A549 (cell line): ENCODE data around the gene GRIK4. TPM values are rescaled to one million over a fixed set of nuclear protein-coding genes. Genes with fewer than 3 reads are reported as not detected.

ENCODE experiments used
- ATAC-seq, 2 experiments: fragments of 200-7000 bp in 1 of 2; fragments of >200 bp in 1 of 2; cut with Nextera tagmentation in 1 of 2; cut with Tn5 transposase in 1 of 2; 3 replicates each; pipeline versions ENCODE4 v1.8.0 to v1.9.1; 2018 to 2020; ENCODE audit warnings: mild to moderate bottlenecking in 1 of 2, moderate library complexity in 1 of 2
- CTCF ChIA-PET: fragments of 300-600 bp; sonication (Branson Sonifier 250); formaldehyde crosslinking; extraction: SDS; loops from one replicate; lab custom pipeline; 2021; ENCODE audit warnings: antibody characterized with exemption, inconsistent platforms; lab: Yijun Ruan, JAX
- POLR2A ChIA-PET: fragments of 350-600 bp; formaldehyde crosslinking; extraction: SDS; loops from one replicate; lab custom pipeline; 2021; ENCODE audit warnings: antibody characterized with exemption, inconsistent platforms; lab: Yijun Ruan, JAX
- DNase-seq, 2 experiments: peaks; one replicate each; pipeline versions ENCODE4 v3.0.0 to v3.0.0-alpha.2; 2011 to 2016; ENCODE audit warnings: low read depth in 1 of 2, low spot score in 1 of 2
- FAIRE-seq: peaks from 2 replicates; lab custom pipeline; 2011; peaks lifted over from hg19 to GRCh38; lab: Jason Lieb, UNC
- H3K27ac ChIP-seq, 2 experiments: fragments of >200 bp; sonication (Bioruptor Twin); formaldehyde crosslinking; 3 replicates each; pipeline ENCODE4 v1.5.1; 2016 to 2017
- H3K4me1 ChIP-seq: fragments of >200 bp; sonication (Bioruptor Twin); formaldehyde crosslinking; 3 replicates; pipeline ENCODE4 v1.6.1; 2016
- H3K4me2 ChIP-seq: fragments of >200 bp; sonication (Bioruptor Twin); formaldehyde crosslinking; 3 replicates; pipeline ENCODE4 v1.6.1; 2016
- H3K4me3 ChIP-seq: fragments of >200 bp; sonication (Bioruptor Twin); formaldehyde crosslinking; 3 replicates; pipeline ENCODE4 v1.5.1; 2016
- H3K9me3 ChIP-seq: fragments of >200 bp; sonication (Bioruptor Twin); formaldehyde crosslinking; 3 replicates; pipeline ENCODE4 v1.6.1; 2016
- BHLHE40 ChIP-seq: IDR thresholded peaks from 2 replicates; pipeline ENCODE4 v1.6.1; 2012; ENCODE audit warnings: low read depth, low read length, inconsistent platforms
- CTCF ChIP-seq: fragments of >200 bp; sonication (Bioruptor Twin); formaldehyde crosslinking; IDR thresholded peaks from 3 replicates; pipeline ENCODE4 v1.5.1; 2016
- FOSB ChIP-seq: fragments of 250-450 bp; sonication (Bioruptor Pico); IDR thresholded peaks from 2 replicates; pipeline ENCODE4 v1.5.0; 2020; ENCODE audit warnings: mild to moderate bottlenecking, moderate library complexity
- GATA3 ChIP-seq: IDR thresholded peaks from 2 replicates; pipeline ENCODE4 v1.6.1; 2012; ENCODE audit warnings: borderline replicate concordance
- HDAC2 ChIP-seq: fragments of 200-600 bp; sonication (generic); IDR thresholded peaks from 2 replicates; pipeline ENCODE4 v1.6.1; 2016
- HMGXB4 ChIP-seq: fragments of 250-450 bp; sonication (Bioruptor Pico); IDR thresholded peaks from 2 replicates; pipeline ENCODE4 v1.5.0; 2021; ENCODE audit warnings: mild to moderate bottlenecking, moderate library complexity, borderline replicate concordance
- HOXB5 ChIP-seq: fragments of 250-450 bp; sonication (Bioruptor Pico); IDR thresholded peaks from 2 replicates; pipeline ENCODE4 v1.5.0; 2020; ENCODE audit warnings: mild to moderate bottlenecking, moderate library complexity
- JUNB ChIP-seq: fragments of >200 bp; sonication (Bioruptor Twin); formaldehyde crosslinking; IDR thresholded peaks from 2 replicates; pipeline ENCODE4 v1.6.1; 2016
- KDM1A ChIP-seq: fragments of 200-600 bp; sonication (generic); IDR thresholded peaks from 2 replicates; pipeline ENCODE4 v1.6.1; 2016; ENCODE audit warnings: low read depth, mild to moderate bottlenecking
- KDM5A ChIP-seq: fragments of 200-600 bp; sonication (generic); IDR thresholded peaks from 2 replicates; pipeline ENCODE4 v1.6.1; 2016; ENCODE audit warnings: antibody characterized with exemption, mild to moderate bottlenecking
- MAX ChIP-seq: IDR thresholded peaks from 2 replicates; pipeline ENCODE4 v1.6.1; 2012
- MYC ChIP-seq: IDR thresholded peaks from 2 replicates; pipeline ENCODE4 v1.6.1; 2012; ENCODE audit warnings: mild to moderate bottlenecking, inconsistent platforms, low read length, improper control_type of control experiment, borderline replicate concordance
- NR3C1 ChIP-seq: fragments of >200 bp; sonication (Bioruptor Twin); formaldehyde crosslinking; IDR thresholded peaks from 3 replicates; pipeline ENCODE4 v1.6.1; 2017
- RAD21 ChIP-seq, 2 experiments: fragments of >200 bp in 1 of 2; sonication (Bioruptor Twin) in 1 of 2; formaldehyde crosslinking in 1 of 2; IDR thresholded peaks in 1 of 2; conservative IDR thresholded peaks in 1 of 2; 2 replicates in 1 of 2; 3 replicates in 1 of 2; pipeline ENCODE4 v1.6.1; 2012 to 2018; ENCODE audit warnings: inconsistent platforms in 1 of 2
- RARB ChIP-seq: fragments of 250-450 bp; sonication (Bioruptor Pico); IDR thresholded peaks from 2 replicates; pipeline ENCODE4 v1.8.0; 2021; ENCODE audit warnings: mild to moderate bottlenecking, moderate library complexity
- REST ChIP-seq: fragments of 200-600 bp; sonication (generic); IDR thresholded peaks from 2 replicates; pipeline ENCODE4 v1.6.1; 2016; ENCODE audit warnings: antibody characterized with exemption, mild to moderate bottlenecking, moderate library complexity
- RNF2 ChIP-seq: fragments of 200-600 bp; sonication (generic); IDR thresholded peaks from 2 replicates; pipeline ENCODE4 v1.6.1; 2016; ENCODE audit warnings: low read depth, mild to moderate bottlenecking, antibody characterized with exemption, moderate library complexity, borderline replicate concordance
- SREBF2 ChIP-seq: fragments of 450-650 bp; IDR thresholded peaks from 2 replicates; pipeline ENCODE4 v1.6.1; 2014; ENCODE audit warnings: mild to moderate bottlenecking, moderate library complexity
- USF2 ChIP-seq: fragments of 450-650 bp; IDR thresholded peaks from 2 replicates; pipeline ENCODE4 v1.6.1; 2014; ENCODE audit warnings: antibody characterized with exemption
- ZNF302 ChIP-seq: fragments of 250-450 bp; sonication (Bioruptor Pico); IDR thresholded peaks from 2 replicates; pipeline ENCODE4 v1.9.0; 2021; ENCODE audit warnings: inconsistent platforms, mild to moderate bottlenecking, moderate library complexity
- WGBS: methylation state at CpG from one replicate; pipeline ENCODE4 v1.1.6; 2017; ENCODE audit errors: missing lambda C conversion rate; 5-methylcytosine and 5-hydroxymethylcytosine counted together
- polyA plus RNA-seq, 4 experiments: library from polyadenylated mRNA; depleted of rRNA in 3 of 4; stranded (reverse); fragments of >200 nt; fragmentation: RNase III in 1 of 4; extraction: RNeasy Plus Mini Kit Qiagen cat#74134 plus additional on column Dnase treatment in 1 of 4; gene quantifications; 2 replicates in 3 of 4; 3 replicates in 1 of 4; pipeline ENCODE4 v1.2.3, GENCODE V29; 2011 to 2017

The GRIK4 gene
- polyA plus RNA-seq, 2 of the 4 experiments (the other 2 are of a cell fraction): 0.01 TPM; not detected in 1

GRCh38 chr11:120739780-120740179, 228.2 kb downstream of the GRIK4 start:
- Histone ChIP-seq H3K4me3 (no peak overlapping the region), H3K27ac (no peak overlapping the region), H3K9me3 (no peaks in the 10 kb centered on the region), H3K4me1 (no peaks in the 10 kb centered on the region), H3K4me2 (no peak overlapping the region)
- DNase-seq (no peak), ATAC-seq (no peak), FAIRE-seq (no peak)
- CTCF ChIA-PET: interaction anchor here (1.8 kb wide), 1 partner anchor 55 kb away, joined by 4 read pairs; no protein-coding TSS in a partner anchor
- 43% methylated on average over 3 of the region's 3 CpGs for WGBS
- no peak for TF ChIP-seq BHLHE40
- no peak for TF ChIP-seq RNF2
- no peak for TF ChIP-seq SREBF2
- TF ChIP-seq HDAC2: no peak
- TF ChIP-seq ZNF302 (CRISPR knock-in tag): no peak
- no peak for TF ChIP-seq CTCF
- no peak for TF ChIP-seq GATA3
- TF ChIP-seq USF2: no peak
- TF ChIP-seq REST: no peak
- TF ChIP-seq RAD21 (conservative IDR thresholded peaks at IDR 0.05 in 1 of 2, IDR thresholded peaks at IDR 0.05 in 1 of 2): no peak
- TF ChIP-seq JUNB: no peak
- no peak for TF ChIP-seq NR3C1
- POLR2A ChIA-PET: no interaction called here

GRCh38 chr11:120740380-120740779, 228.8 kb downstream of the GRIK4 start:
- CTCF ChIA-PET: interaction anchor here (1.8 kb wide), 1 partner anchor 56 kb away, joined by 4 read pairs; no protein-coding TSS in a partner anchor
- Histone ChIP-seq H3K4me3 (no peak overlapping the region), H3K4me2 (no peak overlapping the region), H3K4me1 (no peaks in the 10 kb centered on the region), H3K27ac (no peak overlapping the region), H3K9me3 (no peaks in the 10 kb centered on the region)
- FAIRE-seq (no peak), DNase-seq (no peak), ATAC-seq (no peak)
- POLR2A ChIA-PET: no interaction called here
- WGBS: 29% methylated on average over 3 of the region's 3 CpGs
- no peak for TF ChIP-seq KDM1A
- no peak for TF ChIP-seq HMGXB4 (CRISPR knock-in tag)
- no peak for TF ChIP-seq CTCF
- TF ChIP-seq FOSB (CRISPR knock-in tag): no peak
- TF ChIP-seq MAX: no peak
- TF ChIP-seq HOXB5 (CRISPR knock-in tag): no peak
- no peak for TF ChIP-seq RARB (CRISPR knock-in tag)
- no peak for TF ChIP-seq KDM5A
- TF ChIP-seq RAD21 (conservative IDR thresholded peaks at IDR 0.05 in 1 of 2, IDR thresholded peaks at IDR 0.05 in 1 of 2): no peak
- no peak for TF ChIP-seq MYC
- TF ChIP-seq NR3C1: no peak
- no peak for TF ChIP-seq USF2
- no peak for TF ChIP-seq REST
- TF ChIP-seq RNF2: no peak
